ENCODE data around the gene BAZ2B.

The BAZ2B gene

GRCh38 chr2:159615367-159616285 lies 722 bp downstream of the BAZ2B start:
- peak in 55 of 56 donors; percentile 39 to 95 (median 80) for DNase-seq

- DNase-seq: peak in 9 of 56 donors; percentile 60 to 89 (median 75)
Observed at GRCh38 chr2:159614534-159615366, 1.6 kb downstream of the BAZ2B start.

GRCh38 chr2:159613651-159614285 lies 2.6 kb downstream of the BAZ2B start:
- DNase-seq: no peak

GRCh38 chr2:159613091-159613490 lies 3.3 kb downstream of the BAZ2B start:
- no peak for DNase-seq

GRCh38 chr2:159612255-159612901 lies 4.0 kb downstream of the BAZ2B start:
- DNase-seq: no peak

- DNase-seq: no peak
Observed at GRCh38 chr2:159609811-159610549, 6.4 kb downstream of the BAZ2B start.

- no peak for DNase-seq
Observed at GRCh38 chr2:159608723-159609308, 7.5 kb downstream of the BAZ2B start.

- no peak for DNase-seq
Observed at GRCh38 chr2:159608108-159608507, 8.2 kb downstream of the BAZ2B start.

GRCh38 chr2:159606287-159606686 lies 10.1 kb downstream of the BAZ2B start:
- no peak for DNase-seq

- no peak for DNase-seq
Observed at GRCh38 chr2:159605441-159606178, 10.7 kb downstream of the BAZ2B start.

- DNase-seq: no peak
Observed at GRCh38 chr2:159604159-159604558, 12.2 kb downstream of the BAZ2B start.

- DNase-seq: peak in 6 of 56 donors; percentile 6 to 61 (median 20)
Observed at GRCh38 chr2:159600752-159601151, 15.6 kb downstream of the BAZ2B start.

- no peak for DNase-seq
Observed at GRCh38 chr2:159595410-159596046, 20.8 kb downstream of the BAZ2B start.

- DNase-seq: peak in 2 of 56 donors; percentile 10 to 22
Observed at GRCh38 chr2:159592441-159592840, 23.9 kb downstream of the BAZ2B start.

GRCh38 chr2:159591221-159591620 lies 25.1 kb downstream of the BAZ2B start:
- DNase-seq: no peak

GRCh38 chr2:159589286-159589685 lies 27.1 kb downstream of the BAZ2B start:
- DNase-seq: no peak

- no peak for DNase-seq
Observed at GRCh38 chr2:159586034-159586433, 30.3 kb downstream of the BAZ2B start.

- DNase-seq: no peak
Observed at GRCh38 chr2:159585622-159586021, 30.7 kb downstream of the BAZ2B start.

GRCh38 chr2:159584796-159585195 lies 31.6 kb downstream of the BAZ2B start:
- DNase-seq: no peak
